NOMO-1 (cell line): ENCODE results near the gene ANO9.
"Not testable (repeated sequence)": the region's sequence is repeated elsewhere in the genome, so short reads cannot be mapped to it uniquely, and the experiment has no call there.

Experiments
- DNase-seq, 2 experiments: peaks; one replicate each; lab custom pipeline; 2025; ENCODE audit not compliant: unreplicated experiment in 2 of 2; lab: John Stamatoyannopoulos, UW

The ANO9 gene

DNA sequence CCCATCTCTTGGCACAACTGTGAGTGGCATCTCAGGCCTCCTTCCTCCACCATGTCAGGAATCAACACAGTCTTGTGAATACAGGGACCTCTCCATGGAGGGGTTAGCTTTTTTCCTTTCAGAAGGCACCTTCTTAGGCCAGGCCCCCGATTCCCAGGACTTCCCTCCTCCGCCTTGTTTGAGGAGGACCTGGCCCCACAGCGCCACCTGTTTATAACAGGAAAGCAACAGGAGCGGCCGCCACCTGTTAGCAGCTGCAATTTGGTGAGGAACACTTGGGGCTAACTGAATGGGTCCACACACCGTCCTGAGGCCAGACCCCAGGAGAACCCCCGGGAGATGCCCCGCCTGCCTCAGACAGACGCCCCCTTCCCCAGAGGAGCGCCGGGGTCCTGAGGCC lies 51.6 kb downstream of the ANO9 start:
- no peak for DNase-seq

DNA sequence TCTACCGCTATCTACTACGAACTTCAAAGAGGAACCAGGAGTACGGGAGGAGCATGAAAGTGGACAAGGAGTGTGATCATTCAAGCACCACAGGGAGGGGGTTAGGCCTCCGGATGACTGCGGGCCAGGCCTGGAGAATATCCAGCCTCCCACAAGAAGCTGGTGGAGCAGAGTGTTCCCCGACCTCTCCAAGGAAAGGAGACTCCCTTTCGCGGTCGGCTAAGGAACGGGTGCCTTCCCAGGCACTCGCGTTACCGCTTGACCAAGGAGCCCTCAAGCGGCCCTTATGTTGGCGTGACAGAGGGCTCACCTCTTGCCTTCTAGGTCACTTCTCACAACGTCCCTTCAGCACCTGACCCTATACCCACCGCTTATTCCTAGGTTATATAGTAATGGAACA lies 52.4 kb downstream of the ANO9 start:
- DNase-seq: not testable (repeated sequence)

GRCh38 chr11:387193-387793 lies 54.5 kb downstream of the ANO9 start:
- no peak for DNase-seq

DNA sequence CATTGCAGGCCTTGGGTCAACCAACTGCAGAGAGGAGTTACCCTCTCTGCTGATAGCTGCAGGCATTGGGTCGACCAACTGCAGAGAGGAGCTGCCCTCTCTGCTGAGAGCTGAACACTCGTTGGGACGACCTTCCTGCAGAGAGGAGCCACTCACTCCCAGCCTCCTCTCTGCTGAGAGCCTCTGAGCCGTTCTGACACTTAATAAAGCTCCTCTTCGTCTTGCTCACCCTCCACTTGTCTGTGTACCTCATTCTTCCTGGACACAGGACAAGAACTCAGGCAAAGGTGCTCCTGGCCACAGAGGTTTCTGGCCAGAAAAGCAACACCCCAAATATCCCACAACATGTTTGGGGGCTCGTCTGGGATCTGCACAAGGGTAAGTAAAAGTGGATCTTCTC lies 55.3 kb downstream of the ANO9 start:
- DNase-seq: no peak

- DNase-seq: no peak
Observed at GRCh38 chr11:385594-386351, 56.0 kb downstream of the ANO9 start.

DNA sequence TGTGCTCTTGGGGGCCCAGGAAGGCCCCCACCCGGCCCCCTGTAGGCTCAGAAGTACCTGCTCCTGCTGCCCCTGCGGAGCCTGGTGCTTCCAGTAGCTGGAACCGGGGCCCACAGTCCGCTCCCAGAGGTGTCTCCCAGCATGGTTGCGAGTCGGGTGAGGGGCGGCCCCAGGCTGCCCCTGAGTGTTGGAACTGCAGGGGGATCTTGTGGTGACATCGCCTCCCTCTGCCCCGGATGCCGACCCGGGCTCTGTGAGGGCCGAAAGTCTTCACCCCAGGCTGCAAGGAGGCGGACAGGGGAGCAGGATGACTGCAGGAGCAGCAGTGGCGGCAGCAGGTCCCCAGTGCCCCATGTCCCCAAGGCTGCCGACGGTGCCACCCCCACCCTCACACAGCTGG lies 57.3 kb downstream of the ANO9 start:
- DNase-seq: no peak

GRCh38 chr11:383431-383830 lies 58.4 kb downstream of the ANO9 start:
- DNase-seq: no peak

DNA sequence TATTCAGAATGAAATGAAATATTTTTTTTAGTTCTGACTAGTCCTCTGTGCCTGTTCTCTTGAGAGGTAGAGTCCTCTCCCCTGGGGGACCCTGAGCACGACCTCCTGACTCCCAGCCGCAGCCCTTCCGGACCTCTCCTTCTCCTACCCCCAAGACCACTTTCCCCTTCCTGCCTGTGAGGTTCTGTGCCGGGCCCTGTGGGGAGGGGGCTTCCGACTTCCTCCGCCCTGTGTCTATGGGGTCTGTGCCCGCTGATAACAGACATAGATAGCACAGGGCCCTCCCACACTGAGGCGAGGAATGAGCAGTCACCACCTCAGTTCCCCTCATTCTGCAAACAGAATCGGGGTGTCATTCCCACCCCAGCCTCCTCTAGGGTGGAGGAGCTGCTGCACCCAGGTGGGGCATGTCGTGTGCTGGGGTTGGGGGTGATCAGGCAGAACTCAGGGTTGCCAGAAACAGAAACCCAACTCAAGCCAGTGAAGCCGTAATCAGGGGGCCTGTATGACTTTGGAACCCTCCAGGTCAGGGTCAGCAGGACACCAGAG lies 59.7 kb downstream of the ANO9 start:
- no peak for DNase-seq

GRCh38 chr11:381501-382072 lies 60.2 kb downstream of the ANO9 start:
- no peak for DNase-seq

DNA sequence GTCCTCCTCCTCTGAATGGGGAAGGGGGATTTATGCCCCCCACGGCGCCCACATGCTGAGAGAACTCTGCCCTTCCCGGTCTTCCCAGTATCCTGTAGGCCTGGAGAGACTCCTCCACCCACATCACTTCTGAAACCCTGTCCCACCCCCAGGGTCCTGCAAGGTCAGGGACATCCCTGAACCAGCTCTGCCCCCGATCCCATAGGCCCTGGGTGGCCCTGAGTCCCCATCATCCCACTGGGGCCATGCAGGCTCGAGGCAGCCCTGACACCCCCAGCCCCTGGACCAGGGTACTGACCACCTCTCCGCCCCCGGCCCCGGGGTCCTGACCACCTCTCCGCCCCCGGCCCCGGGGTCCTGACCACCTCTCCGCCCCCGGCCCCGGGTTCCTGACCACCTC lies 60.8 kb downstream of the ANO9 start:
- no peak for DNase-seq

GRCh38 chr11:380491-380890 lies 61.3 kb downstream of the ANO9 start:
- no peak for DNase-seq

DNA sequence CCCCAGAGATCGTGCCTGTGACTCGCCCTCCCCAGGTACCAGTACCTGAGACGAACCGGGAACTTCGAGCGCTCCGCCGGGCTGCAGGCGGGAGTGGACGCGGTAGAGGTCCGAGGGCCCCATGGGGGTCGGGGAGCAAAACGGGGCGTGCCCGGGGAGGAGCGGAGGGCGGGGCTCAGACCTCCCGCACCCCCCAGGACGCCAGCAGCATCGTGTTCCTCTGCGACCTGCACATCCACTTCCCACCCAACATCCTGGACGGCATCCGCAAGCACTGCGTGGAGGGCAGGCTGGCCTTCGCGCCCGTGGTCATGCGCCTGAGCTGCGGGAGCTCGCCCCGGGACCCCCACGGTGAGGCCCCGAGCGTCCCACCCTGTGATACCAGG lies 61.7 kb downstream of the ANO9 start:
- DNase-seq: no peak

- no peak for DNase-seq
Observed at GRCh38 chr11:379205-380094, 62.4 kb downstream of the ANO9 start.

DNA sequence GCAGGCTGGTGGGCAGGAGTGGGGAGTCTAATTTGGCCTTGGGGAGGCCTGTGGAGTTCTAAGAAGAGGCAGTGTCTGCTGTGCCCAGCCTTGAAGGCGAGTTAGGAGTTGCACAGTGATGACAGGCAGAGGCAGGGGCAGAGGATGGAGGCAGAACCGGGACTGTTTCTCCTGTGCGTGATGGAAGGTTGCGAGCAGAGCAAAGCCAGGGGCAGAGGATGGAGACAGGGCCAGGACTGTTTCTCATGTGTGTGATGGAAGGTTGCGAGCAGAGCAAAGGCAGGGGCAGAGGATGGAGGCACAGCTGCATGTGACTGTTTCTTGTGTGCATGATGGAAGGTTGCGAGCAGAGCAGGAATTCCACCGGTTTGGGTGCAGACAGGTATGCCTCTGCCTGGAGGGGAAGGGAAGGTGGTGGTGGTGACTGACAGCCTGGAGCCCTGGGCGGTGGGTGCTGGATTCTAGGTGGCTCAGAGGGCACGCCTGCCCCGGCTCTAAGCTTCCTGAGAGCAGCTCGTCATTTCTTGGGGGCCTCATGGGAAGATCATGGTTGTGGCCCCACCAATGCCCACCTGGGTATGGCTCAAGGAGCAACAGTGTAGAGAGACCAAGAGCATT lies 63.8 kb downstream of the ANO9 start:
- no peak for DNase-seq

DNA sequence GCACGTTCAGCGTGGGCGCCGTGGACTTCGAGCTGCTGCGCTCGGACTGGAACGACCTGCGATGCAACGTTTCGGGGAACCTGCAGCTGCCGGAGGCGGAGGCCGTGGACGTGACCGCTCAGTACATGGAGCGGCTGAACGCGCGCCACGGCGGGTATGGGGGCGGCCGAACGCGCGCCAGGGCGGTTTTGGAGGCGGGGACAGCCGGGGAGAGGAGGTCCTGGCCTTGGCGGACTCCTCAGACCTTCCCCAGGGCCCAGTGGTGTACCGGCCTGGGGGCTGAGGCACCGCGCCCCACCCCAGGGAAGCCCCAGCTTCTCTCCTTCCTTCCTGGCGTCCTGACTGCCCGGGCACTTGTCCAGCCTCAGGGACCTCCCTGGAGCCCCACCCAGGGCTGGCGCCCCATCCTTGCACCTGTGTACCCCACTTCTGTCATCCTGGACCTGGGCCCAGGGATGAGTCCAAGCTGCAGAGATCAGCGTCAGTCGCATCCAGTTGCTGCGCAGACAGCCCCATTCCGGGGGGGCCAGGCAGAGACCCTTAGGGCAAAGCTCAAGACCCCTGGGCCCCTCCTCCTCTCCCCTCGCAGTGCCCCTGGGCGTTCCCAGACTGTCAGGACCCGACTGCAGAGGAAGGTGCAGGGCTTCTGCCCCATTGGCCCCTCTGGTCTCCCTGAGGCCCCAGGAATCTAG lies 64.5 kb downstream of the ANO9 start:
- DNase-seq: no peak

GRCh38 chr11:376531-377173 lies 65.2 kb downstream of the ANO9 start:
- no peak for DNase-seq

- DNase-seq: no peak
Observed at GRCh38 chr11:375065-376025, 66.5 kb downstream of the ANO9 start.
